NCI-H187 (cell line): Measurements from ENCODE around the gene RUBCN.
"Not testable (repeated sequence)": the region's sequence is repeated elsewhere in the genome, so short reads cannot be mapped to it uniquely, and the experiment has no call there.

Experiments used
- DNase-seq, 2 experiments: peaks; one replicate each; lab custom pipeline; 2025; lab: John Stamatoyannopoulos, UW

The RUBCN gene

DNA sequence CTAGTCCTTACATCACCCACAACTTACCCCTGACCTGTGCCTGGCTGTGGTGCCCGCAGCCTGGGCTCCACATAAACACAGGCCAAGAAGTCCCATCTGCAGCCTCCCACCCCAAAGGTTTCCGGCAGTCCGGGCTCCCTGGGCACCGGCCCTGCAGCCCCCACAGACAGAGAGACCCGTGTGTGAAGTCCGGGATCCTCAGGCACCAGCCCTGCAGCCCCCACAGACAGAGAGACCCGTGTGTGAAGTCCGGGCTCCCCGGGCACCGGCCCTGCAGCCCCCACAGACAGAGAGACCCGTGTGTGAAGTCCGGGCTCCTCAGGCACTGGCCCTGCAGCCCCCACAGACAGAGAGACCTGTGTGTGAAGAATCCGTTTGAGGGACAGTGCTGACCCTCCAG lies 78.0 kb downstream of the RUBCN start:
- DNase-seq: not testable (repeated sequence)

DNA sequence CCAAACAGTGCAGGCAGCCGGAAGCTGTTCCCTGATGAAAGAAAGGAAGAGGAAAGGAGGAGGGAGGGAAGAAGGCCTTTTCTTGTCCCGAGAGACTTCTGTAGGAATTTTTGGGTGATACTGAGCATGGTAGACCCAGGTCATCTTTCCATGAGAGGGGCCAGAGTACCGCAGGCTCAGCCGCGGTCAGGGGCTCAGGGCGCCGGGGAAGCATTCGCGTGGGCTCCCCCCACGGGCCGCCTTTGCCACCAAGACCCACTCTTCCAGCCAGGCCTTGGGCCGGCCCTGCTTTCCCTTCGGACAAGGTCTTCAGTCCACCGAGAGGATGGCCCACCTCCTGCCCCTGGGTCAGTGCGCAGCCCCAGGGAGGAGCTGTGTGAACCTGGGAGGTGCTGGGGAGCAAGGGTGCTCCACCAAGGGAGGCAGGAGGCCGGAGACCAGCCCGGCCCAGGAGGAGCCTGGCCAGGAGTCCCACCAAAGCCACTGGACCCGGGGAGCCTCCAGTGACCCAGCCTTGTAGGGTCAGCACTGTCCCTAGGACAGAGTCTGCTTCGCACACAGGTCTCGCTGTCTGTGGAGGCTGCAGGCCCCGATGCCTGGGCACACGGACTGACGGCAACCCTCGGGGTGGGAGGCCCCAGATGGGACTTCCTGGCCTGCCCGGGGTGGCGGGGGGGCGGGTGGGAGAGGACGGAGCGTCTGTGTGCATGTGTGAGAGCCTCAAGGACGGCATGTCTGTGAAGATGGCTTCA lies 79.0 kb downstream of the RUBCN start:
- not testable (repeated sequence) for DNase-seq

- DNase-seq: not testable (repeated sequence)
Observed at GRCh38 chr3:197656960-197657359, 79.7 kb downstream of the RUBCN start.

- not testable (repeated sequence) for DNase-seq
Observed at GRCh38 chr3:197656129-197656528, 80.6 kb downstream of the RUBCN start.

DNA sequence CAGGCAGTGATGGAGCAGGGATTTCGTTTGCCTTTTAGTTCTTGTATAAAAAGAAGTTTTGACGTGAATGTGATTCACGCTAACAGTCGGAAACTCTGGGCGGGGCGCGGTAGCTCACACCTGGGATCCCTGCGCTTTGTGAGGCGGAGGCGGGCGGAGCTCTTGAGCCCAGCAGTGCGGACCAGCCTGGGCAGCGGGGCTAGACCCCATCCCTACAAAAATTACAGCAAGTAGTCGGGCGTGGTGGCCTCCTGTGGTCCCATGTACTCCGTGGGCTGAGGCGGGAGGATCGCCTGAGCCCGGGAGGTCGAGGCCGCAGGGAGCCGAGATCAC lies 81.7 kb downstream of the RUBCN start:
- not testable (repeated sequence) for DNase-seq

GRCh38 chr3:197654090-197654997 lies 82.4 kb downstream of the RUBCN start:
- not testable (repeated sequence) for DNase-seq

- not testable (repeated sequence) for DNase-seq
Observed at GRCh38 chr3:197652860-197653259, 83.8 kb downstream of the RUBCN start.

- not testable (repeated sequence) for DNase-seq
Observed at GRCh38 chr3:197647649-197648048, 89.1 kb downstream of the RUBCN start.

DNA sequence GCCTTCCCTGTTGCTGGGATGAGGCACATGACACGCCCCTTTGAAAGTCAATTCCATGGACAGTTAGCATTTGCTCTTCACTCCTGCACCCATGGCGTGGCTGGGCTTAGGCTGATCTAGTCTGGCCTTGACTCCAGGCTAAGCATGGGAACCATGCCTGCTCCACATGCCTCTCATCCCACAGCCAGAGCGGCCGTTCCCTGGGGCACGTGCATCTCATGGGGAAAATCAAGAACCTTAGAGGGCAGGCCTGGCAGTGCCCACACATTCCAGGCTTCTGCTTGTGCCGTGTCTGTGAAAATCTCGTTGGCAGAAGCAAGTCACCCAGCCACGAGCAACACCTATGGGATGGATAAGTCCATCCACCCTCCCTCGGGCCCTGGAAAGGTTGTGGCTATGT lies 89.5 kb downstream of the RUBCN start:
- DNase-seq: not testable (repeated sequence)

DNA sequence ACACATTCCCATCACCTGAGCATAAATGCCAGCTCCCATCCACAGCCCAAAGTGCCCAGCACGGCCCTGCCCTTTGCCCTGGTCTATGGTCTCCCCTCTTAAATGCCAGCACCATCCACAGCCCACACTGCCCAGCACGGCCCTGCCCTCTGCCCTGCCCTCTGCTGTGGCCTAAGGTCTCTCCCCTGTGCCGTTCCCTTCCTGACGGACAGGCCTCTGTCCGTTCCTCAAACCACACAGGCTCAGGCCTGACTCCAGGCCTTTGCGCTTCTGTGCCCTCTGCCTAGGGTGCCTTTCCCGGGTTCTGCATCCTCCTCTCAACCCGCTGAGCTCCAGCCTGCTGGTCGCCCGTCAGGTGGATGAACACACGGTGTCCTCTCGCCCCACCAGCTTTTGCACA lies 90.4 kb downstream of the RUBCN start:
- not testable (repeated sequence) for DNase-seq

GRCh38 chr3:197637556-197637955 lies 99.1 kb downstream of the RUBCN start:
- DNase-seq: not testable (repeated sequence)

GRCh38 chr3:197631989-197632388 lies 104.7 kb downstream of the RUBCN start:
- not testable (repeated sequence) for DNase-seq

GRCh38 chr3:197630766-197631165 lies 105.9 kb downstream of the RUBCN start:
- not testable (repeated sequence) for DNase-seq

DNA sequence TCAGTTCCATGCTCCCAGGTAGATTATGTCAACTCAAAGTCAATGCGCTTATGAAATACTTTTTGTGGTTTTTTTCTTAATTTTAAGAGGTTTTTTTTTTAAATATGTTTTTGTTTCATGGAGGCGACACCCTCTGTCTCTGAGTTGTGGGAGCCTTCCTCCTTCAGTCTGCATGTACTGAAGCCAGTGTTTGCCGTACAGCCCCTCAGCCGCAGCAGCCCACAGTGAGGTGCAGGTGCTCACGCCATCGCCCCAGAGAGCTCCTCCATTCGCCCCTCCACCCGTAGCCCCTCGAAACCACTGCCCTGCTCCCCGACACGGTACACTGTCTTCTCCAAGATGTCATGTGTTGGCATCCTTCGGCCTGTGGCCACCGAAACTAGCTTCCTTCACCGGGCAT lies 107.4 kb downstream of the RUBCN start:
- DNase-seq: not testable (repeated sequence)

- DNase-seq: not testable (repeated sequence)
Observed at GRCh38 chr3:197627772-197628523, 108.8 kb downstream of the RUBCN start.

GRCh38 chr3:197627158-197627771 lies 109.4 kb downstream of the RUBCN start:
- not testable (repeated sequence) for DNase-seq

- DNase-seq: not testable (repeated sequence)
Observed at GRCh38 chr3:197626404-197627157, 110.1 kb downstream of the RUBCN start.

DNA sequence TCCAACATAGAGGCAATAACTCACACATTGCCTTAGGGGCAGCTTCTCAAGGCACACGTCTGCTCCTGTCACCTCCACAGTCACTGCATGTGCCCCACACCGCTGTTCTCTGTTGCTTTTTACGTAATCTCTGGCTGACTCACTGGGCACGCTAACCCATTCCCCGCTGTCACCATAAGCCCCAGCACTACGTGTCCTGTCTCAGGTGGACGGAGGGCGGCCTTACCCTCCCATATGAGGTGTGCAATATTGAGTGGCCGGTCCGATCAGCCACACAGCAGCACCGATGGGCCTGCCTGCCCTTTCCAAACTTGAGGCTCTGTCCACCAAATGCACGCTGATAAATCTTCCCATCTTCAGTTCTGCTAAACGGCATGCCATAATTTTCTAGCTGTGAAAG lies 115.2 kb downstream of the RUBCN start:
- not testable (repeated sequence) for DNase-seq
